Mucosa of rectum (tissue), 2 donors: ENCODE results near the gene TCHH.

ENCODE experiments used
- H3K27ac ChIP-seq, 2 donors: one replicate each; pipeline ENCODE4 v1.7.0; 2013; ENCODE audit warnings: inconsistent platforms in 2 of 2, low read depth in 2 of 2, low read length in 2 of 2
- H3K27me3 ChIP-seq, 2 donors: one replicate each; pipeline ENCODE4 v1.7.0; 2013; ENCODE audit warnings: low read length in 2 of 2; ENCODE audit not compliant: control insufficient read depth in 2 of 2, insufficient read depth in 2 of 2
- H3K36me3 ChIP-seq, 2 donors: one replicate each; pipeline ENCODE4 v1.7.0; 2013; ENCODE audit warnings: low read length in 2 of 2; ENCODE audit not compliant: control insufficient read depth in 2 of 2, insufficient read depth in 2 of 2
- H3K4me1 ChIP-seq, 2 donors: one replicate each; pipeline ENCODE4 v1.7.0; 2013; ENCODE audit warnings: low read length in 2 of 2, mild to moderate bottlenecking in 1 of 2; ENCODE audit not compliant: control insufficient read depth in 2 of 2, insufficient read depth in 2 of 2
- H3K4me3 ChIP-seq, 2 donors: one replicate each; pipeline ENCODE4 v1.7.0; 2013; ENCODE audit warnings: low read length in 2 of 2
- H3K9ac ChIP-seq, 2 donors: one replicate each; pipeline ENCODE4 v1.7.0; 2013; ENCODE audit warnings: low read length in 2 of 2, low read depth in 1 of 2, mild to moderate bottlenecking in 1 of 2
- H3K9me3 ChIP-seq, 2 donors: one replicate each; pipeline ENCODE4 v1.7.0; 2013; ENCODE audit warnings: low read length in 2 of 2; ENCODE audit not compliant: control insufficient read depth in 2 of 2
- donor health status: healthy.
- donor health status: Normal muscosa, but diverticular disease.

Gene TCHH

DNA sequence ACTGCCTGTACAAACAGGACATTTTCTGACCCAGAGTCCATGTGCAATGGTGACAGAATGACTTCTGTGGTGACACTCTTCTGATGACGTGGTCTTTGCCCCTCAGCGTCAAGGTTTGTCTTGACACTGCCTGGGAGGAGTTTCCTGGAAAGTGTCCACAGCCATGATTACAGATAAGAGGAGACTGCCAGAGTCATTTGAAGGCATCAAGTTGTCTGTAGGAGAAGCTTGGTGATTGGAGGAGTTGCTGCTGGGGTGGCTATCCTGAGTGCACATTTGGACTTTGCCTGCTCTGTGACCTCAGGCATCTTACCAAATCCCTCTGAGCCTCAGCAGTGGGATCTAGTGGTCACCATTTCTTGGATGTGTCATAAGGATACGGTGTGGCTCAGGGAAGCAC, 44.1 kb downstream of the TCHH start:
- H3K36me3 ChIP-seq, result no peaks in the 10 kb centered on the region

DNA sequence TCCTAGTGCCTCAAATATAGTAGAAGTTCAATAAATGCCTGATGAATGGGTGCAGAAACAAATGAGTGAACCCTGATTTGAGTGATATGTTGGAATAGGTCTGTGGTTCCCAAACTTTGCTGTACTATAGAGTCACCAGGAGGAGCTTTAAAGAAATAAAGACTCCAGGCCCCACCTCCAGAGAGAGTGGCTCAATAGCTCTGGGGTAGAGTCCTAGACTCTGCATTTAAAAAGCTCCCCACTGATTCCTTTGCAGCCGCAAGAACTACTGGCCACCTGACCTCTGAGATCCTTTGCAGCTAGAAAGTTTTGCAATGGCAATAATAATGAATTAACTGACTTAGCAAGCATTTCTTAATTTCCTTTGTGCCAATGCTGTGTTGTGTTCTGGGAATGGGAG, 47.3 kb downstream of the TCHH start:
- Histone ChIP-seq H3K27ac (no peak overlapping the region), H3K27me3 (peaks cover 4 to 6% of the 10 kb centered on the region in 2 donors), H3K9ac (no peak overlapping the region), H3K9me3 (no peaks in the 10 kb centered on the region), H3K4me3 (no peak overlapping the region), H3K36me3 (no peaks in the 10 kb centered on the region), H3K4me1 (no peaks in the 10 kb centered on the region)

More for the DNA sequence above, 44.1 kb downstream of the TCHH start:
- Histone ChIP-seq H3K4me1 (no peaks in the 10 kb centered on the region), H3K27ac (no peak overlapping the region), H3K9me3 (no peaks in the 10 kb centered on the region), H3K27me3 (peaks cover 6% of the 10 kb centered on the region in 2 donors), H3K9ac (no peak overlapping the region), H3K4me3 (no peak overlapping the region)

DNA sequence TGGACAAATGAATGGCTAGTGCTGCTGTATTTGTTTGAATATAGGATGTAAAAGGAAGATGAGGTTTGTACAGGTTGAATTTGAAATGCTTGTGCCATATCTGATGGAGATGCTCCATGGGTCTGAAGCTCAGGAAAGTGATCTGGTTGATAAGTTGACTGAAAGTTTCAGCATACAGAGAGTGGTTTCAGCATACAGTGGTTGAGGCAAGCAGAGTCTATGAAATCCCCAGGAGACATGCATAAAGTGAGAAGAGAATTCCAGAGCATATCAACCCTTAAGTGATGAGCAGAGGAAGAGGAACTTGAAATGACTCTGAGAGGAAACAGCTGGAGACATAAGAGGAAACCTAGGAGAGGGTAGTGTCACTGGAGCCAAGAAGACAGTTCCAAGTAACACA, 48.1 kb downstream of the TCHH start:
- H3K27ac ChIP-seq, result no peak overlapping the region
- peaks cover 4 to 10% of the 10 kb centered on the region in 2 donors for H3K27me3 ChIP-seq
- H3K4me1 ChIP-seq, result no peaks in the 10 kb centered on the region
- H3K9me3 ChIP-seq, result no peaks in the 10 kb centered on the region
- no peak overlapping the region for H3K9ac ChIP-seq
- no peaks in the 10 kb centered on the region for H3K36me3 ChIP-seq
- H3K4me3 ChIP-seq, result no peak overlapping the region

DNA sequence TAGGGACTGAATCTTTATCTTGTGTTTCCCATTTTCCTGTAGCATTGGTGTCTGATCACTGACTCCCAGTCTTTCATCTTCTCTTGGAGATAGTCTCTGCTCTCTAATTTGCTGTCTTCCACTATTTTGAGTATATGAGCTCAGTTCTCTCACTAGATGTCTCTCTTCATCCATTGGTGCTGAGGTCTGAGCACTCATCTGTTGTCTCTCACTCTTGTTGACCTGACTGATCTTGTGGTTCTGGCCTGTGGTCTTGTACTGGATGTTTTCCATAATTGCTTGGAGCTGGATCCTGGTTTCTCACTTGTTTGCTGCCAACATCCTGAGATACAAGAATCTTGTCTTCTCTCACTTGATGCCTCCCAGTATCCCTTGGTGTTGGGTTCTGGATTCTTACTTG, 53.3 kb downstream of the TCHH start:
- no peaks in the 10 kb centered on the region for H3K36me3 ChIP-seq
- H3K9ac ChIP-seq, result no peak overlapping the region
- H3K27ac ChIP-seq, result no peak overlapping the region
- H3K4me1 ChIP-seq, result no peaks in the 10 kb centered on the region
- H3K4me3 ChIP-seq, result no peak overlapping the region
- peaks cover 7 to 13% of the 10 kb centered on the region in 2 donors for H3K27me3 ChIP-seq
- no peaks in the 10 kb centered on the region for H3K9me3 ChIP-seq
